ENCODE data around the gene PLCH1.

DNA sequence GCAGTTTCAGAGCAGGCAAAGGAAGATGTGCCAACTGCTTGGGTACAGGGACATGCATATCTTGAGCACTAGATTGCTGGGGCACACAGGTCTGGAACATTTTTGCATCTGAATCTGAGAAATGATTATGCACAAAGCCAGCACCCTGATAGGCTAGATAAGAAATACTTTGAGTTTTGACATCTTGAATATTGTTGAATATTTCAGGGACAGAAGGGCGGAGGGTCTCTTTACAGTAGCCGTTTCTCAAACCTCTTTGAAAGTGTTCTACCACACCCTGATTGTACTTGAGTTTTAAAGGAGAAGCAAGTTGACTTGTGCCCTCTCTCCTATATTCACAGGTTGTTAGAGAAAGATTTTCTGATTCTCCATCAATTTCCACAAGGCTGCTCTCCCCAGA lies 263.3 kb downstream of the PLCH1 start:
- TF ChIP-seq, protein P1, sequence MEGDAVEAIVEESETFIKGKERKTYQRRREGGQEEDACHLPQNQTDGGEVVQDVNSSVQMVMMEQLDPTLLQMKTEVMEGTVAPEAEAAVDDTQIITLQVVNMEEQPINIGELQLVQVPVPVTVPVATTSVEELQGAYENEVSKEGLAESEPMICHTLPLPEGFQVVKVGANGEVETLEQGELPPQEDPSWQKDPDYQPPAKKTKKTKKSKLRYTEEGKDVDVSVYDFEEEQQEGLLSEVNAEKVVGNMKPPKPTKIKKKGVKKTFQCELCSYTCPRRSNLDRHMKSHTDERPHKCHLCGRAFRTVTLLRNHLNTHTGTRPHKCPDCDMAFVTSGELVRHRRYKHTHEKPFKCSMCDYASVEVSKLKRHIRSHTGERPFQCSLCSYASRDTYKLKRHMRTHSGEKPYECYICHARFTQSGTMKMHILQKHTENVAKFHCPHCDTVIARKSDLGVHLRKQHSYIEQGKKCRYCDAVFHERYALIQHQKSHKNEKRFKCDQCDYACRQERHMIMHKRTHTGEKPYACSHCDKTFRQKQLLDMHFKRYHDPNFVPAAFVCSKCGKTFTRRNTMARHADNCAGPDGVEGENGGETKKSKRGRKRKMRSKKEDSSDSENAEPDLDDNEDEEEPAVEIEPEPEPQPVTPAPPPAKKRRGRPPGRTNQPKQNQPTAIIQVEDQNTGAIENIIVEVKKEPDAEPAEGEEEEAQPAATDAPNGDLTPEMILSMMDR (IDR thresholded peaks at IDR 0.05) = no peak
- no peak for TF ChIP-seq EP300 (IDR thresholded peaks at IDR 0.05)

All from ovary (tissue), 3 donors.